ENCODE measurements around the gene OGG1. TPM values are rescaled to one million over a fixed set of nuclear protein-coding genes. Genes with fewer than 3 reads are reported as not detected.

OGG1 gene
- total and polyA plus RNA-seq, 10 of the 15 experiments (the other 5 are each of a cell fraction or from before 2014, with no cell fraction given): 4.8 to 38.8 (median 27.2) TPM

DNA sequence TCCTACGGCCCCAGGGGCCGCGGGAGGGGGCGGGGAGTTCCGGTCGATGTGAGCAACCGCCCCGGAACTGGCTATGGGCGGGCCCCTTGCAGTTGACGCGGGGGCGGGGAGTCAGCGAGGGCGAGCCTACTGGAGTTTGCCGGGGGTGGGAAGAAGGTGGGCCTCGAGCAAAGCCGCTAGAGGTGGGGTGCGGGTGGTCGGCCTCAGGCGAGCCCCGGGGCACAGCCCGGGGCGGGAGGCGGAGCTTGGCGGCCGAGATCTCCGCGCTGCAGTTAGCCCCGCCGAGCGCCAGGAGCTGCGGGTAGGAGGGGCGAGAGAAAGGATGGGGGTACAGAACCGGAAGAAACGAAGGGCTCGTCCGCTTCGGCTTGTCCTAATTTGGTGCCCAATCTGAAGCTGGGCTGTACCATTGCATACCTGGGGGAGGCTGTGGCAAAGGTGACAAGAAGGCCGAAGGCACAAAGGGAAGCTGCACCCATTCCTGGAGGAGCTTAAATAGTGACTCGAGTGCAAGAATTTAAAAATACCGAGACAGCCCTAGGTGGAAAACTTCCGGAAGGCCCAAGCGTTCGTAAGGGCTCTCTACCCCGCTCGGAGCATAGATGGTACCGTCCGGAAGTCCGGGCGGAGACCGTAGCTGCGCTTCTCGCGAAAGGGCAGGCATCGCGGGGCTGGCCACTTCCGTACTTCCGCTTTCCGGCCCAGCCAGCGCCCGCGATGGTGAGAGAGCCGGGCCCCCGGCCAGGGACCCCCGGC is 42.8 kb downstream of the OGG1 start, which contains the start of the genes ARPC4 and TADA3 (continued):
- TF ChIP-seq CBX5 (IDR thresholded peaks at IDR 0.05; ENCODE audit: low read depth) (no peak), YY1 (IDR thresholded peaks at IDR 0.05; ENCODE audit: low read depth, low read length) (peak; percentile 73), ZSCAN29 (IDR thresholded peaks at IDR 0.05) (no peak), POLR2AphosphoS5 (IDR thresholded peaks at IDR 0.05; ENCODE audit: low read length) (peak; percentile 95), ZNF384 (IDR thresholded peaks at IDR 0.05; ENCODE audit: borderline replicate concordance, low read depth, low read length) (no peak), HCFC1 (IDR thresholded peaks at IDR 0.05; ENCODE audit: low read length) (peak; percentile 49), SMAD1 (IDR thresholded peaks at IDR 0.05; ENCODE audit: low read depth, partially characterized antibody) (no peak), SP1 (IDR thresholded peaks at IDR 0.05; ENCODE audit: low read depth, low read length) (peak; percentile 33), EP300 (IDR thresholded peaks at IDR 0.05; ENCODE audit: borderline replicate concordance in 1 of 2, control insufficient read depth in 1 of 2, low read depth in 2 of 2, low read length in 2 of 2) (no peak), NR2F1 (conservative IDR thresholded peaks at IDR 0.05) (peak; percentile 61), NR2C1 (IDR thresholded peaks at IDR 0.05) (no peak)

DNA sequence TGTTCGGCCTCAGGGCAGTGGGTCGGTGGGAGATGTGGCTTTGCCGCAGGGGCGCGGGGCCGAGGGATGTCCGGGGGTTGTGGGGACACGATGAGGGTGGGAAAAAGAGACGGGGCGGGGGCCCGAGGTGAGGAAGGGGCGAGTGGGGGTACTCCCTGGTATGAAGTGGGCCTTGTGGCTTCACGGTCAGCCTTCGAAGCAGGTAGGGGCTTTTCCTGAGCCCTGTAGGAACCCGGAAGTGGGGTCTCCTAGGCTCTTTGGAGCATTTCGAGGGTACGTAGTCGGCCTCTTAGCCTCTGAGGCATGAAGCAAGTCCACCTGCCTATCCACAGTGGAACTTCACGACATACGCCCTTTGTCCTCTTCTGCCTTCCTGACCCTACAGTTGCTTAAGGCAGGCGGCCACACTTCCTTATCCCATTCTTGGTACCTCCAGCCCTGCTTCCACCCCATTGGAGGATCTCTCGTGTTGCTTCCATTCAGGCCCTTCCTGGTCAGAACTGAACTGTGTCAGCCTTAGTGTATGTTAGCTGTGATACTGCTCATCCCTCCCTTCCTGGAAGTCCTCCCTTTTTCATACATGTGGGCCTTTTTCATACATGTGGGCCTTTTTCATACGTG is 43.5 kb downstream of the OGG1 start:
- Histone ChIP-seq H3K27ac (ENCODE audit: control insufficient read depth, insufficient read depth) (peak overlapping the region; percentile 99), H3K4me2 (ENCODE audit: control insufficient read depth, insufficient read depth) (peak overlapping the region; percentile 36), H3K36me3 (ENCODE audit: control insufficient read depth in 2 of 2, insufficient read depth in 2 of 2, low read length in 1 of 2) (peaks cover 11 to 26% of the 10 kb centered on the region in 2 experiments), H3K79me2 (ENCODE audit: control insufficient read depth, insufficient read depth, low read length) (peaks cover 68% of the 10 kb centered on the region), H3K9me3 (replicated peaks; ENCODE audit: control insufficient read depth, insufficient read depth, low read length) (no peaks in the 10 kb centered on the region), H3K27me3 (replicated peaks in 1 of 2; ENCODE audit: control insufficient read depth in 2 of 2, insufficient read depth in 2 of 2, low read length in 1 of 2) (no peaks in the 10 kb centered on the region), H3K9ac (ENCODE audit: control insufficient read depth, insufficient read depth, low read length) (peak overlapping the region; percentile 97), H2AFZ (ENCODE audit: control insufficient read depth, low read depth, low read length) (no peak overlapping the region), H3K4me1 (ENCODE audit: control insufficient read depth, insufficient read depth, low read length) (peaks cover 14% of the 10 kb centered on the region), H4K20me1 (ENCODE audit: control insufficient read depth, insufficient read depth) (peaks cover 6% of the 10 kb centered on the region; the same call in 1 of the 2 replicates), H3K4me3 (peak overlapping the region; percentile 89)
- ChIA-PET RAD21 (ENCODE audit: unreplicated experiment) (interaction anchor here (0.6 to 1.4 kb wide), 11 partner anchors 11 to 233 kb away, joined by 3 to 10 read pairs (median 5); partner anchors contain the start of genes BRPF1, CRELD1, FANCD2 and OGG1), CTCF (interaction anchor here (0.6 to 1.6 kb wide), 10 partner anchors 11 to 399 kb away, joined by 3 to 6 read pairs (median 4); partner anchors contain the start of genes MTMR14 and OGG1), SMC1A (ENCODE audit: uncharacterized antibody, unreplicated experiment) (interaction anchor here (0.6 to 1.8 kb wide), 7 partner anchors 22 to 1850 kb away, joined by 3 to 11 read pairs (median 3); partner anchors contain the start of genes JAGN1, OGG1 and VGLL4), POLR2A (interaction anchor here (0.8 to 2.0 kb wide), 12 partner anchors 10 to 431 kb away, joined by 3 to 20 read pairs (median 8); partner anchors contain the start of genes BRPF1, MTMR14, OGG1 and SETD5)
- ATAC-seq (peak; percentile 49), DNase-seq (ENCODE audit: low read depth, low spot score) (no peak), FAIRE-seq (no peak)
- intact Hi-C loops (cut with micrococcal nuclease; ENCODE audit: unreplicated experiment): loop anchor here (5.0 kb wide), 3 partner anchors 61 to 141 kb away; partner anchors contain the start of genes BRPF1 and CRELD1
- TSS peak; percentile 67 for BruUV-seq (replicated peaks)
- WGBS (ENCODE audit: insufficient coverage, insufficient replicate concordance, low lambda C conversion rate, missing lambda C conversion rate): 1% methylated on average over 22 of the region's 23 CpGs
- in situ Hi-C loops (cut with MboI): no loop called here
- TF ChIP-seq, protein P1, sequence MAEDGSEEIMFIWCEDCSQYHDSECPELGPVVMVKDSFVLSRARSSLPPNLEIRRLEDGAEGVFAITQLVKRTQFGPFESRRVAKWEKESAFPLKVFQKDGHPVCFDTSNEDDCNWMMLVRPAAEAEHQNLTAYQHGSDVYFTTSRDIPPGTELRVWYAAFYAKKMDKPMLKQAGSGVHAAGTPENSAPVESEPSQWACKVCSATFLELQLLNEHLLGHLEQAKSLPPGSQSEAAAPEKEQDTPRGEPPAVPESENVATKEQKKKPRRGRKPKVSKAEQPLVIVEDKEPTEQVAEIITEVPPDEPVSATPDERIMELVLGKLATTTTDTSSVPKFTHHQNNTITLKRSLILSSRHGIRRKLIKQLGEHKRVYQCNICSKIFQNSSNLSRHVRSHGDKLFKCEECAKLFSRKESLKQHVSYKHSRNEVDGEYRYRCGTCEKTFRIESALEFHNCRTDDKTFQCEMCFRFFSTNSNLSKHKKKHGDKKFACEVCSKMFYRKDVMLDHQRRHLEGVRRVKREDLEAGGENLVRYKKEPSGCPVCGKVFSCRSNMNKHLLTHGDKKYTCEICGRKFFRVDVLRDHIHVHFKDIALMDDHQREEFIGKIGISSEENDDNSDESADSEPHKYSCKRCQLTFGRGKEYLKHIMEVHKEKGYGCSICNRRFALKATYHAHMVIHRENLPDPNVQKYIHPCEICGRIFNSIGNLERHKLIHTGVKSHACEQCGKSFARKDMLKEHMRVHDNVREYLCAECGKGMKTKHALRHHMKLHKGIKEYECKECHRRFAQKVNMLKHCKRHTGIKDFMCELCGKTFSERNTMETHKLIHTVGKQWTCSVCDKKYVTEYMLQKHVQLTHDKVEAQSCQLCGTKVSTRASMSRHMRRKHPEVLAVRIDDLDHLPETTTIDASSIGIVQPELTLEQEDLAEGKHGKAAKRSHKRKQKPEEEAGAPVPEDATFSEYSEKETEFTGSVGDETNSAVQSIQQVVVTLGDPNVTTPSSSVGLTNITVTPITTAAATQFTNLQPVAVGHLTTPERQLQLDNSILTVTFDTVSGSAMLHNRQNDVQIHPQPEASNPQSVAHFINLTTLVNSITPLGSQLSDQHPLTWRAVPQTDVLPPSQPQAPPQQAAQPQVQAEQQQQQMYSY (CRISPR knock-in tag; IDR thresholded peaks at IDR 0.05): 0 out of 2 replicates have a peak, but pooled peaks have one; percentile 0
- TF ChIP-seq HDAC2 (IDR thresholded peaks at IDR 0.05) (no peak), SMAD5 (IDR thresholded peaks at IDR 0.05; ENCODE audit: low read depth) (peak; percentile 12; the same call in 1 of the 2 replicates), SIN3A (IDR thresholded peaks at IDR 0.05; ENCODE audit: low read depth, low read length) (peak; percentile 32; the same call in 1 of the 2 replicates), YY1 (IDR thresholded peaks at IDR 0.05; ENCODE audit: low read depth, low read length) (0 out of 2 replicates have a peak, but pooled peaks have one; percentile 8), BHLHE40 (IDR thresholded peaks at IDR 0.05; ENCODE audit: borderline replicate concordance in 1 of 2, low read depth in 2 of 2, low read length in 1 of 2) (no peak), SPI1 (IDR thresholded peaks at IDR 0.05; ENCODE audit: borderline replicate concordance, insufficient read depth, low read depth, low read length) (peak; percentile 46; the same call in 1 of the 2 replicates), RUNX3 (IDR thresholded peaks at IDR 0.05; ENCODE audit: low read length) (no peak), NR2C1 (IDR thresholded peaks at IDR 0.05) (no peak), CBX5 (IDR thresholded peaks at IDR 0.05; ENCODE audit: low read depth) (no peak)

Data from GM12878 (cell line).